Upper lobe of left lung (tissue), 4 donors: ENCODE results near the gene PRKN.

Source experiments
- CTCF ChIP-seq, 6 experiments: fragments of 450-650 bp in 4 of 6; fragments of 200-600 bp in 2 of 6; sonication (generic) in 2 of 6; IDR thresholded peaks; one replicate each; pipeline ENCODE4 v1.5.1; 2016 to 2019; ENCODE audit warnings: antibody characterized with exemption in 6 of 6
- POLR2A ChIP-seq, 4 donors: fragments of 450-650 bp; IDR thresholded peaks; one replicate each; pipeline ENCODE4 v1.5.1; 2016 to 2017; ENCODE audit warnings: antibody characterized with exemption in 4 of 4, mild to moderate bottlenecking in 2 of 4

- TF ChIP-seq CTCF (IDR thresholded peaks at IDR 0.05) (no peak), POLR2A (IDR thresholded peaks at IDR 0.05) (no peak)
Observed at GRCh38 chr6:161894436-161894835, 833.1 kb downstream of the PRKN start.
